ENCODE results near the gene TBC1D16.

Gene TBC1D16

GRCh38 chr17:80071116-80071841, 35.6 kb upstream of the TBC1D16 start:
- H3K27ac ChIP-seq = peak overlapping the region; percentile 96
- peak; percentile 21; the same call in 1 of the 2 replicates for TF ChIP-seq ZFX (IDR thresholded peaks at IDR 0.05)
- TF ChIP-seq, protein P1, sequence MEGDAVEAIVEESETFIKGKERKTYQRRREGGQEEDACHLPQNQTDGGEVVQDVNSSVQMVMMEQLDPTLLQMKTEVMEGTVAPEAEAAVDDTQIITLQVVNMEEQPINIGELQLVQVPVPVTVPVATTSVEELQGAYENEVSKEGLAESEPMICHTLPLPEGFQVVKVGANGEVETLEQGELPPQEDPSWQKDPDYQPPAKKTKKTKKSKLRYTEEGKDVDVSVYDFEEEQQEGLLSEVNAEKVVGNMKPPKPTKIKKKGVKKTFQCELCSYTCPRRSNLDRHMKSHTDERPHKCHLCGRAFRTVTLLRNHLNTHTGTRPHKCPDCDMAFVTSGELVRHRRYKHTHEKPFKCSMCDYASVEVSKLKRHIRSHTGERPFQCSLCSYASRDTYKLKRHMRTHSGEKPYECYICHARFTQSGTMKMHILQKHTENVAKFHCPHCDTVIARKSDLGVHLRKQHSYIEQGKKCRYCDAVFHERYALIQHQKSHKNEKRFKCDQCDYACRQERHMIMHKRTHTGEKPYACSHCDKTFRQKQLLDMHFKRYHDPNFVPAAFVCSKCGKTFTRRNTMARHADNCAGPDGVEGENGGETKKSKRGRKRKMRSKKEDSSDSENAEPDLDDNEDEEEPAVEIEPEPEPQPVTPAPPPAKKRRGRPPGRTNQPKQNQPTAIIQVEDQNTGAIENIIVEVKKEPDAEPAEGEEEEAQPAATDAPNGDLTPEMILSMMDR (conservative IDR thresholded peaks at IDR 0.05) = no peak

DNA sequence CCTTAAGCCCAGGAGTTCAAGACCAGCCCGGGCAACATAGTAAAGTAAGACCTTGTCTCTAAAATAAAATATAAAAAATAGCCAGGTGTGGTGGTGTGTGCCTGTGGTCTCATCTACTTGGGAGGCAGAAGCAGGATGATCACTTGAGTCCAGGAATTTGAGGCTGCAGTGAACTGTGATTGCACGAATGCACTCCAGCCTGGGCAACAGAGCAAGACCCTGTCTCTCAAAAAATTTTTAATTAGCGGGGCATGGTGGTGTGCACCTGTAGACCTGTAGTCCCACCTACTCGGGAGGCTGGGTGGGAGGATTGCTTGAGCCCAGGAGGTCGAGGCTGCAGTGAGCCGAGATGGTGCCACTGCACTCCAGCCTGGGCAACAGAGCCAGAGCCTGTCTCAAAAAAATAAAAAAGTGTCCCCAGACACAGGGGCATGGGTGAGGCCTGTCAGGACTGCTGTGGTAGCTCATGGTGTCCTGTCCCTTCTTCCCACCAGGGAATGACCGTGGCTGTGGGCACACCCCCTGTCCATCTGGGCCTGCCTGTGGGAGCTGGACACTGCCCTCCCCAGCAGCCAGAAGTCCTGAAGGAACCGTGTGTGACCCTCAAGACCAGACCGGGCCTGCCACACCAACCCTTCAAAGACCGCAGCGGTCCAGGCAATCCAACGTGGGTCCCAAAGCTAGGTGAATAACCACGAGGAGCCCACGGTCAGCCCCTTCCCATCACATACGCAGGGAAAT, 34.9 kb upstream of the TBC1D16 start:
- TF ChIP-seq ZFX (IDR thresholded peaks at IDR 0.05) = no peak
- TF ChIP-seq, protein P1 (conservative IDR thresholded peaks at IDR 0.05) = no peak
- H3K27ac ChIP-seq = peak overlapping the region; percentile 96

GRCh38 chr17:80068301-80069222, 32.9 kb upstream of the TBC1D16 start:
- TF ChIP-seq ZFX (IDR thresholded peaks at IDR 0.05) = no peak
- TF ChIP-seq, protein P1 (conservative IDR thresholded peaks at IDR 0.05) = no peak

GRCh38 chr17:80067393-80067986, 31.8 kb upstream of the TBC1D16 start:
- H3K27ac ChIP-seq = peak overlapping the region; percentile 96
- TF ChIP-seq, protein P1 (conservative IDR thresholded peaks at IDR 0.05) = no peak
- no peak for TF ChIP-seq ZFX (IDR thresholded peaks at IDR 0.05)

More at GRCh38 chr17:80068301-80069222, 32.9 kb upstream of the TBC1D16 start:
- H3K27ac ChIP-seq = peak overlapping the region; percentile 96

GRCh38 chr17:80065478-80066170, 30.0 kb upstream of the TBC1D16 start:
- H3K27ac ChIP-seq = peak overlapping the region; percentile 96
- no peak for TF ChIP-seq ZFX (IDR thresholded peaks at IDR 0.05)
- TF ChIP-seq, protein P1 (conservative IDR thresholded peaks at IDR 0.05) = no peak

GRCh38 chr17:80064696-80065095, 29.0 kb upstream of the TBC1D16 start:
- peak overlapping the region; percentile 11 for H3K27ac ChIP-seq
- TF ChIP-seq, protein P1 (conservative IDR thresholded peaks at IDR 0.05) = no peak
- TF ChIP-seq ZFX (IDR thresholded peaks at IDR 0.05) = no peak

Data from C4-2B (cell line).